Natural killer cell (primary cell): Measurements from ENCODE around the gene SPDYC. TPM values are rescaled to one million over a fixed set of nuclear protein-coding genes. Genes with fewer than 3 reads are reported as not detected.

Experiments
- ATAC-seq, 3 donors: fragments of 150-1000 bp in 2 of 3; fragments of 200-7000 bp in 1 of 3; cut with Tn5 transposase; 1 replicate in 1 of 3; 2 replicates in 2 of 3; pipeline ENCODE4 v1.10.0; 2021; ENCODE audit warnings: mild to moderate bottlenecking in 2 of 3, moderate library complexity in 2 of 3
- DNase-seq, 2 donors: peaks; one replicate each; pipeline versions ENCODE4 v3.0.0 to v3.0.0-alpha.2; 2013 to 2021; ENCODE audit warnings: mixed read lengths in 1 of 2
- H3K27ac ChIP-seq: one replicate; pipeline ENCODE4 v1.5.1; 2013; ENCODE audit warnings: mild to moderate bottlenecking, low read length
- H3K27me3 ChIP-seq: one replicate; pipeline ENCODE4 v1.6.1; 2013; ENCODE audit warnings: low read length; ENCODE audit not compliant: control insufficient read depth, insufficient read depth
- H3K36me3 ChIP-seq: one replicate; pipeline ENCODE4 v1.6.1; 2013; ENCODE audit warnings: low read length; ENCODE audit not compliant: control insufficient read depth, insufficient read depth
- H3K4me1 ChIP-seq: one replicate; pipeline ENCODE4 v1.6.1; 2013; ENCODE audit warnings: low read length; ENCODE audit not compliant: control insufficient read depth, insufficient read depth
- H3K4me3 ChIP-seq: one replicate; pipeline ENCODE4 v1.5.1; 2013; ENCODE audit warnings: low read length
- H3K9me3 ChIP-seq: one replicate; pipeline ENCODE4 v1.6.1; 2013; ENCODE audit warnings: low read length; ENCODE audit not compliant: control insufficient read depth, insufficient read depth
- H3K27ac Mint-ChIP-seq, 2 donors: one replicate each; pipeline ENCODE4 v1.8.0; 2022; ENCODE audit warnings: mild to moderate bottlenecking in 2 of 2, mixed read lengths in 2 of 2, moderate library complexity in 1 of 2
- H3K27me3 Mint-ChIP-seq, 2 donors: one replicate each; pipeline ENCODE4 v1.8.0; 2022; ENCODE audit warnings: low read depth in 2 of 2, mixed read lengths in 2 of 2
- H3K36me3 Mint-ChIP-seq: one replicate; pipeline ENCODE4 v1.8.0; 2022; ENCODE audit warnings: mixed read lengths
- H3K4me1 Mint-ChIP-seq, 2 donors: one replicate each; pipeline ENCODE4 v1.8.0; 2022; ENCODE audit warnings: mixed read lengths in 2 of 2
- H3K4me3 Mint-ChIP-seq: one replicate; pipeline ENCODE4 v1.8.0; 2022; ENCODE audit warnings: mild to moderate bottlenecking, moderate library complexity, mixed read lengths
- H3K9me3 Mint-ChIP-seq, 2 donors: one replicate each; pipeline ENCODE4 v1.8.0; 2022; ENCODE audit warnings: mixed read lengths in 2 of 2
- WGBS: methylation state at CpG from one replicate; pipeline ENCODE4 v1.1.7; 2013; ENCODE audit warnings: missing lambda C conversion rate; ENCODE audit not compliant: insufficient coverage; 5-methylcytosine and 5-hydroxymethylcytosine counted together
- intact Hi-C: fragments of 100-400 bp; cut with micrococcal nuclease; formaldehyde crosslinking; loops from one replicate; pipeline ENCODE4 v1.14.2; 2022
- total RNA-seq, 4 donors: library from RNA; stranded (reverse); fragments of 120-200 nt in 1 of 4; gene quantifications; one replicate each; pipeline versions ENCODE4 v1.2.3 to v1.2.4, GENCODE V29; 2013 to 2022
- TF ChIP-seq, protein P1 (sequence below): fragments of 200-600 bp; IDR thresholded peaks from one replicate; pipeline ENCODE4 v1.8.0; 2022; ENCODE audit warnings: antibody characterized with exemption

The SPDYC gene
- total RNA-seq, 3 donors from 2014 or later (not counting 1 experiment from before 2014, with no cell fraction given) = not detected

GRCh38 chr11:65185869-65186341, 15.9 kb downstream of the SPDYC start:
- Histone ChIP-seq H3K36me3 (peaks cover 52% of the 10 kb centered on the region), H3K4me3 (no peak overlapping the region), H3K27ac (no peak overlapping the region), H3K9me3 (no peaks in the 10 kb centered on the region), H3K27me3 (no peaks in the 10 kb centered on the region), H3K4me1 (peaks cover 19% of the 10 kb centered on the region)
- intact Hi-C loops = no loop called here
- peaks cover 14 to 56% of the 10 kb centered on the region in 2 donors for H3K4me1 Mint-ChIP-seq
- H3K9me3 Mint-ChIP-seq = no peaks in the 10 kb centered on the region
- H3K4me3 Mint-ChIP-seq = no peak overlapping the region
- no peak for ATAC-seq
- TF ChIP-seq, protein P1, sequence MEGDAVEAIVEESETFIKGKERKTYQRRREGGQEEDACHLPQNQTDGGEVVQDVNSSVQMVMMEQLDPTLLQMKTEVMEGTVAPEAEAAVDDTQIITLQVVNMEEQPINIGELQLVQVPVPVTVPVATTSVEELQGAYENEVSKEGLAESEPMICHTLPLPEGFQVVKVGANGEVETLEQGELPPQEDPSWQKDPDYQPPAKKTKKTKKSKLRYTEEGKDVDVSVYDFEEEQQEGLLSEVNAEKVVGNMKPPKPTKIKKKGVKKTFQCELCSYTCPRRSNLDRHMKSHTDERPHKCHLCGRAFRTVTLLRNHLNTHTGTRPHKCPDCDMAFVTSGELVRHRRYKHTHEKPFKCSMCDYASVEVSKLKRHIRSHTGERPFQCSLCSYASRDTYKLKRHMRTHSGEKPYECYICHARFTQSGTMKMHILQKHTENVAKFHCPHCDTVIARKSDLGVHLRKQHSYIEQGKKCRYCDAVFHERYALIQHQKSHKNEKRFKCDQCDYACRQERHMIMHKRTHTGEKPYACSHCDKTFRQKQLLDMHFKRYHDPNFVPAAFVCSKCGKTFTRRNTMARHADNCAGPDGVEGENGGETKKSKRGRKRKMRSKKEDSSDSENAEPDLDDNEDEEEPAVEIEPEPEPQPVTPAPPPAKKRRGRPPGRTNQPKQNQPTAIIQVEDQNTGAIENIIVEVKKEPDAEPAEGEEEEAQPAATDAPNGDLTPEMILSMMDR = no peak
- H3K36me3 Mint-ChIP-seq = peaks cover 8% of the 10 kb centered on the region
- 94% methylated on average over 18 of the region's 18 CpGs for WGBS
- no peaks in the 10 kb centered on the region for H3K27me3 Mint-ChIP-seq
- peak overlapping the region in 1 of 2 donors; percentile 73 for H3K27ac Mint-ChIP-seq
- no peak for DNase-seq

- peak overlapping the region in 1 of 2 donors; percentile 73 for H3K27ac Mint-ChIP-seq
- Histone ChIP-seq H3K27me3 (no peaks in the 10 kb centered on the region), H3K27ac (no peak overlapping the region), H3K9me3 (no peaks in the 10 kb centered on the region), H3K4me3 (no peak overlapping the region), H3K4me1 (peaks cover 17% of the 10 kb centered on the region), H3K36me3 (peaks cover 54% of the 10 kb centered on the region)
- peaks cover 14 to 52% of the 10 kb centered on the region in 2 donors for H3K4me1 Mint-ChIP-seq
- intact Hi-C loops = no loop called here
- TF ChIP-seq, protein P1 = no peak
- DNase-seq (no peak), ATAC-seq (no peak)
- no peaks in the 10 kb centered on the region for H3K9me3 Mint-ChIP-seq
- no peaks in the 10 kb centered on the region for H3K27me3 Mint-ChIP-seq
- H3K36me3 Mint-ChIP-seq = peaks cover 8% of the 10 kb centered on the region
- 93% methylated on average over 9 of the region's 9 CpGs for WGBS
- H3K4me3 Mint-ChIP-seq = no peak overlapping the region
Observed at GRCh38 chr11:65186701-65187100, 16.7 kb downstream of the SPDYC start.

DNA sequence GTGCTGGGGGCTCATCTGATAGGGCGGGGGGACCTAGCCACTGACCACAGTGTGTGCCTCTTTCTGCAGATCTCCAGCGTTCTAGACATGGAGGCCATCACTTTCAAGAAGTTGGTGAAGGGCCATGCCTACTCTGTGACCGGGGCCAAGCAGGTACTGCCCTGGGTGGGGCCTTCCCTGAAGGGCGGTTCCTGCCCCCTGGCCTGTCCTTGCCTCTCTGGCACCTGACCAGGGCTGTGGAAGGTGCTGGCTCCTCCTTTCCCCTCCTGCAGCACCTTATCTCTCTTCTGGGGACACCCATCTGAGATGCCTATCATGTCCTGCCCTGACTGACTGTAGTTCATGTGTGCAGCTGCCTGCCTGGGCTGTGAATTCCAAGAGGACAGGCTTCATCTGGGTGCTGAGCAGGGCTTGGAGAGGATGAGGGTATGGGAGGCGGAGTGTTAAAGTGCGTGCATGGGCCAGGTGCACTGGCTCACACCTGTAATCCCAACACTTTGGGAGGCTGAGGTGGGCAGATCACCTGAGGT, 17.2 kb downstream of the SPDYC start:
- H3K4me3 Mint-ChIP-seq = no peak overlapping the region
- no peaks in the 10 kb centered on the region for H3K27me3 Mint-ChIP-seq
- peaks cover 56% of the 10 kb centered on the region for H3K36me3 ChIP-seq
- 95% methylated on average over 6 of the region's 6 CpGs for WGBS
- H3K9me3 ChIP-seq = no peaks in the 10 kb centered on the region
- peaks cover 13% of the 10 kb centered on the region for H3K4me1 ChIP-seq
- peaks cover 8% of the 10 kb centered on the region for H3K36me3 Mint-ChIP-seq
- H3K4me1 Mint-ChIP-seq = peaks cover 12 to 48% of the 10 kb centered on the region in 2 donors
- H3K27ac Mint-ChIP-seq = no peak overlapping the region
- DNase-seq = no peak
- no peaks in the 10 kb centered on the region for H3K27me3 ChIP-seq
- no peaks in the 10 kb centered on the region for H3K9me3 Mint-ChIP-seq
- intact Hi-C loops = no loop called here
- no peak overlapping the region for H3K4me3 ChIP-seq
- H3K27ac ChIP-seq = no peak overlapping the region
- no peak for ATAC-seq
- TF ChIP-seq, protein P1 = no peak

DNA sequence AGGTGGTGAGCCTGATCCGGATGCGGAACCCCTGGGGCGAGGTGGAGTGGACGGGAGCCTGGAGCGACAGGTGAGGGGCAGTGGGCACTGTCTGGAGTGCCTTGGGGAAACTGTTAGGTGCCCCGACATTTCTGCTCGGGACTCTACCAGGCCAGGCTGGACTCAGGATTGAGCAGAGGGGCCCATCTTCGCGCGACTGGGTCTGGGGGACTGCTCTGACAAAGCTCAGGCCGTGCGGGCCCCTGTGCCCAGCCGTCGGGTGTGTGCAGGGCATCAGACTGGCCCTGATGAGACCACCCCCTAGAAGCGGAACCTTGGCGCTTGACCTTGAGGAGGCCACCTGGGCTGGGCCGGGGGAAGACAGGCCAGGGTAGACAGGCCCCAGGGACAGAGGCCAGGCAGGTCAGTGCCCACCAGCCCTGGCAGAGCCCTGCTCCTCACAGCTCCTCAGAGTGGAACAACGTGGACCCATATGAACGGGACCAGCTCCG, 18.0 kb downstream of the SPDYC start:
- H3K36me3 Mint-ChIP-seq = peaks cover 8% of the 10 kb centered on the region
- no peaks in the 10 kb centered on the region for H3K27me3 Mint-ChIP-seq
- ATAC-seq (no peak), DNase-seq (no peak)
- intact Hi-C loops = no loop called here
- Histone ChIP-seq H3K27me3 (no peaks in the 10 kb centered on the region), H3K4me1 (peaks cover 5% of the 10 kb centered on the region), H3K27ac (no peak overlapping the region), H3K9me3 (no peaks in the 10 kb centered on the region), H3K36me3 (peaks cover 59% of the 10 kb centered on the region), H3K4me3 (no peak overlapping the region)
- TF ChIP-seq, protein P1 = no peak
- H3K27ac Mint-ChIP-seq = no peak overlapping the region
- 97% methylated on average over 20 of the region's 20 CpGs for WGBS
- H3K4me3 Mint-ChIP-seq = no peak overlapping the region
- peaks cover 9 to 40% of the 10 kb centered on the region in 2 donors for H3K4me1 Mint-ChIP-seq
- H3K9me3 Mint-ChIP-seq = no peaks in the 10 kb centered on the region
